Sigmoid colon (tissue), 4 donors: ENCODE data around the gene ASF1B.

ENCODE experiments used
- EP300 ChIP-seq, 4 donors: sonication (generic); formaldehyde crosslinking; IDR thresholded peaks; one replicate each; pipeline ENCODE4 v1.6.1; 2017; ENCODE audit warnings: antibody characterized with exemption in 4 of 4
- POLR2A ChIP-seq, 2 donors: fragments of 450-650 bp; IDR thresholded peaks; one replicate each; pipeline ENCODE4 v1.6.1; 2016; ENCODE audit warnings: antibody characterized with exemption in 2 of 2, mild to moderate bottlenecking in 2 of 2, moderate library complexity in 2 of 2
- TF ChIP-seq, protein P1 (sequence below), 4 experiments: fragments of 450-650 bp in 3 of 4; fragments of 200-600 bp in 1 of 4; IDR thresholded peaks; one replicate each; pipeline ENCODE4 v1.5.1; 2016 to 2019; ENCODE audit warnings: antibody characterized with exemption in 4 of 4, mild to moderate bottlenecking in 3 of 4, moderate library complexity in 2 of 4

DNA sequence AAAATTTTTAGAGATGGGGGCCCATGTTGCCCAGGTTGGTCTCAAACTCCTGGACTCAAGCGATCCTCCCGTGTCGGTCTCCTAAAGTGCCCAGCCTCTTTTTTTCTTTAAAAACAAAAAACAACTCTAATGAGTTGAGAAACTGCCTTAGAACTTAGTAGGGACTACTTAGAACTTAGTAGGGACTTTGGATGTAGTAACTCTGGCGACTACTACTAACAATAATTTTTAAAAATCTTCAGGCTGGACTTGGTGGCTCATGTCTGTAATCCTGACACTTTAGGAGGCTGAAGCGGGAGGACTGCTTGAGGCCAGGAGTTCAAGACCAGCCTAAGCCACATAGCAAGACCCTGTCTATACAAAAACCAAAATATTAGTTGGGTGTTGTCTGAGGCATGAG is 50.3 kb downstream of the ASF1B start:
- TF ChIP-seq, protein P1, sequence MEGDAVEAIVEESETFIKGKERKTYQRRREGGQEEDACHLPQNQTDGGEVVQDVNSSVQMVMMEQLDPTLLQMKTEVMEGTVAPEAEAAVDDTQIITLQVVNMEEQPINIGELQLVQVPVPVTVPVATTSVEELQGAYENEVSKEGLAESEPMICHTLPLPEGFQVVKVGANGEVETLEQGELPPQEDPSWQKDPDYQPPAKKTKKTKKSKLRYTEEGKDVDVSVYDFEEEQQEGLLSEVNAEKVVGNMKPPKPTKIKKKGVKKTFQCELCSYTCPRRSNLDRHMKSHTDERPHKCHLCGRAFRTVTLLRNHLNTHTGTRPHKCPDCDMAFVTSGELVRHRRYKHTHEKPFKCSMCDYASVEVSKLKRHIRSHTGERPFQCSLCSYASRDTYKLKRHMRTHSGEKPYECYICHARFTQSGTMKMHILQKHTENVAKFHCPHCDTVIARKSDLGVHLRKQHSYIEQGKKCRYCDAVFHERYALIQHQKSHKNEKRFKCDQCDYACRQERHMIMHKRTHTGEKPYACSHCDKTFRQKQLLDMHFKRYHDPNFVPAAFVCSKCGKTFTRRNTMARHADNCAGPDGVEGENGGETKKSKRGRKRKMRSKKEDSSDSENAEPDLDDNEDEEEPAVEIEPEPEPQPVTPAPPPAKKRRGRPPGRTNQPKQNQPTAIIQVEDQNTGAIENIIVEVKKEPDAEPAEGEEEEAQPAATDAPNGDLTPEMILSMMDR (IDR thresholded peaks at IDR 0.05), result no peak
- TF ChIP-seq POLR2A (IDR thresholded peaks at IDR 0.05), result no peak
- TF ChIP-seq EP300 (IDR thresholded peaks at IDR 0.05), result no peak
